Measurements from ENCODE around the gene SHOC2. TPM values are rescaled to one million over a fixed set of nuclear protein-coding genes. Genes with fewer than 3 reads are reported as not detected.
A peak's percentile ranks its signal among the peaks of the same experiment; 100 is the strongest.
"Not testable (repeated sequence)": the region's sequence is repeated elsewhere in the genome, so short reads cannot be mapped to it uniquely, and the experiment has no call there.

SHOC2 gene
- total RNA-seq, 1 donor from 2014 or later: 40.4 TPM

DNA sequence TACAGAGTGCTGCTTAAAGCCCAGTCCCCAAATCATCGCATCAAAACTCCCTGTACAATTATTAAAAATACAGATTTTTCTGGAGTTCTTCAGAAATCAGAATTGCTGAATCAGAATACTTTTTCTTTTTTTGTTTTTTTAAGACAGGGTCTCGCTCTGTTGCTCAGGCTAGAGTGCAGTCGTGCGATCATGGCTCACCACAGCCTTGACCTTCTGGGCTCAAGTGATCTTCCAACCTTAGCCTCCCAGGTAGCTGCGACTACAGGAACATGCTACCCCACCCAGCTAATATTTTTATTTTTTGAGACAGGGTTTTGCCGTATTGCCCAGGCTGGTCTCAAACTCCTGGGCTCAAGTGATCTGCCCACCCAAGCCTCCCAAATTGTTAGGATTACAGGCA is 4.4 kb upstream of the SHOC2 start:
- H3K4me3 Mint-ChIP-seq: no peak overlapping the region

DNA sequence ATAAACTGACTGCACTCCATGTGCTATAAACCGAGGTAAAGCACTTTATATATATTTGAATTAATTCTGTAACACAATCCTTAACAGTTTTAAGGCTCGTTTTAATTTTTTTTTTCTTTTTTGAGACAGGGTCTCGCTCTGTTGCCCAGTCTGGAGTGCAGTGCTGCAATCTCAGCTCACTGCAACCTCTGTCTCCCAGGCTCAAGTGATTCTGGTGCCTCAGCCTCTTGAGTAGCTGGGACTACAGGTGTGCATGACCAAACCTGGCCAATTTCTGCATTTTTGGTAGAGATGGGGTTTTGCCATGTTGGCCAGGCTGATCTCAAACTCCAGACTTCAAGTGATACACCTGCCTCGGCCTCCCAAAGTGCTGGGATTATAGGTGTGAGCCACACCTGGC is 3.8 kb upstream of the SHOC2 start:
- H3K36me3 Mint-ChIP-seq; H3K27ac Mint-ChIP-seq; H3K4me3 Mint-ChIP-seq; H3K9me3 Mint-ChIP-seq; DNase-seq (ENCODE audit: low spot score in 2 of 2, unreplicated experiment in 2 of 2); H3K27me3 Mint-ChIP-seq (ENCODE audit: low read depth): not testable (repeated sequence)
- H3K4me1 Mint-ChIP-seq: peaks cover 23% of the 10 kb centered on the region

More for the DNA sequence above, 4.4 kb upstream of the SHOC2 start:
- Mint-ChIP-seq H3K27ac (no peak overlapping the region), H3K27me3 (ENCODE audit: low read depth) (no peaks in the 10 kb centered on the region), H3K36me3 (peaks cover 1% of the 10 kb centered on the region), H3K9me3 (no peaks in the 10 kb centered on the region), H3K4me1 (peaks cover 23% of the 10 kb centered on the region)
- no peak for DNase-seq (ENCODE audit: low spot score in 2 of 2, unreplicated experiment in 2 of 2)
- TF ChIP-seq, protein P1, sequence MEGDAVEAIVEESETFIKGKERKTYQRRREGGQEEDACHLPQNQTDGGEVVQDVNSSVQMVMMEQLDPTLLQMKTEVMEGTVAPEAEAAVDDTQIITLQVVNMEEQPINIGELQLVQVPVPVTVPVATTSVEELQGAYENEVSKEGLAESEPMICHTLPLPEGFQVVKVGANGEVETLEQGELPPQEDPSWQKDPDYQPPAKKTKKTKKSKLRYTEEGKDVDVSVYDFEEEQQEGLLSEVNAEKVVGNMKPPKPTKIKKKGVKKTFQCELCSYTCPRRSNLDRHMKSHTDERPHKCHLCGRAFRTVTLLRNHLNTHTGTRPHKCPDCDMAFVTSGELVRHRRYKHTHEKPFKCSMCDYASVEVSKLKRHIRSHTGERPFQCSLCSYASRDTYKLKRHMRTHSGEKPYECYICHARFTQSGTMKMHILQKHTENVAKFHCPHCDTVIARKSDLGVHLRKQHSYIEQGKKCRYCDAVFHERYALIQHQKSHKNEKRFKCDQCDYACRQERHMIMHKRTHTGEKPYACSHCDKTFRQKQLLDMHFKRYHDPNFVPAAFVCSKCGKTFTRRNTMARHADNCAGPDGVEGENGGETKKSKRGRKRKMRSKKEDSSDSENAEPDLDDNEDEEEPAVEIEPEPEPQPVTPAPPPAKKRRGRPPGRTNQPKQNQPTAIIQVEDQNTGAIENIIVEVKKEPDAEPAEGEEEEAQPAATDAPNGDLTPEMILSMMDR (IDR thresholded peaks at IDR 0.05; ENCODE audit: unreplicated experiment): no peak

DNA sequence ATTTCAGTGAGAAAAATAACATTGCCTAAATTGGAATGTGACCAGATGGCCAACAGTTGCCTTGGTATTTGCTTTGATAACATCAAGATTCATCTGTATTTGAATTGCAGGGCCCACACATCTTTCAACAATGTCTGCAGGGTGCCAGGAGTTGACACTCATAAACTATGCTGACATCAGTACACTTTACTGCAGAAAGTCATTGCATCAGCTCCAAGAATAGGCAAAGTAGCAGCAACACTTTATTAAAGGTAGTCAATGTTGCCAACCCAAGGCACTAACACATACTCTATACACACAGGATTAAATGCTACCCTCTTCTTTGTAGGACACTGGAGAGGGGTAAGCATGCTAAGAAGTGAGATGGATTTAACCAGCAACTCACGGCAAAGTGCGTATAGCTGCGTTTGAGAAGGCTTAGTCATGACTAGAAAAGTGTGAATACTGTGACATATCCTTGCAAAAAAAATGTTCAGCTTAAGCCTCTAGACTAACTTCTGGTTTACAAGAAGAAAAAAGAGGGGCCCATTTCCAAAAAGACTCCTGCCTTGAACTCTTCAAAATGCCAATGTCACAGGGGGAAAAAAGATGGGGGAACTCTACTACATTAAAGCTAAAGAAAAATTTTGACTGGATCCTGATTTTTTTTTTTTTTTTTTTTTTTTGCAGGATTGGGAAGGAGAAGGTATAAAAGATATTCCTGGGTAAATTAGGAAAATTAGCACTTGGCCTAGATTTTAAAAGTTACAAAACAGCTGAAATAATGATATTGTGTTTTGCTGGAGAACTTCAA is 2.7 kb upstream of the SHOC2 start:
- H3K4me3 Mint-ChIP-seq: no peak overlapping the region
- DNase-seq (ENCODE audit: low spot score in 2 of 2, unreplicated experiment in 2 of 2): no peak
- no peaks in the 10 kb centered on the region for H3K36me3 Mint-ChIP-seq
- peak overlapping the region; percentile 50 for H3K27ac Mint-ChIP-seq
- no peaks in the 10 kb centered on the region for H3K9me3 Mint-ChIP-seq
- H3K27me3 Mint-ChIP-seq (ENCODE audit: low read depth): no peaks in the 10 kb centered on the region
- H3K4me1 Mint-ChIP-seq: peaks cover 29% of the 10 kb centered on the region
- TF ChIP-seq, protein P1 (IDR thresholded peaks at IDR 0.05; ENCODE audit: unreplicated experiment): no peak

DNA sequence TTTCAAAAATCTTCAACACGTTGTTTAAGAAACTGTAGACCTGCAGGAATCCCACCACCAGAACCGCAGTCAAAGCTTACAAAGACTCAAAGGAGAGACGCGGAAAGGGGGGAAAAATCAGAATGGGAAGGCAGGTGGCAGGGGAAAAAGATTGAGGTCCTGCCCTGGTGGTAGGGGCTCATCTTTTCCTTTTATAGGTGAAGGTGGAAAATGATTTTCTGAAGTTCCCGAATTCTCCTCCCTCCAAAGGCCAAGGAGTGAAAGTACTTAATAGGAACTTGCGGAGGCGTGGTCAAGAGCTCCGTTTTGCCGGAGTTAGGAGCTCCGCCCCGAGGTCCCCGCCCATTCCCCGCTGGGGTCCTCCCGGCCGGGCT is 1.1 kb upstream of the SHOC2 start:
- H3K27me3 Mint-ChIP-seq (ENCODE audit: low read depth): no peaks in the 10 kb centered on the region
- peak overlapping the region; percentile 99 for H3K4me3 Mint-ChIP-seq
- H3K36me3 Mint-ChIP-seq: no peaks in the 10 kb centered on the region
- no peaks in the 10 kb centered on the region for H3K9me3 Mint-ChIP-seq
- DNase-seq (ENCODE audit: low spot score in 2 of 2, unreplicated experiment in 2 of 2): peak; percentile 82 to 92
- H3K4me1 Mint-ChIP-seq: peaks cover 34% of the 10 kb centered on the region
- H3K27ac Mint-ChIP-seq: peak overlapping the region; percentile 100
- TF ChIP-seq, protein P1 (IDR thresholded peaks at IDR 0.05; ENCODE audit: unreplicated experiment): no peak

DNA sequence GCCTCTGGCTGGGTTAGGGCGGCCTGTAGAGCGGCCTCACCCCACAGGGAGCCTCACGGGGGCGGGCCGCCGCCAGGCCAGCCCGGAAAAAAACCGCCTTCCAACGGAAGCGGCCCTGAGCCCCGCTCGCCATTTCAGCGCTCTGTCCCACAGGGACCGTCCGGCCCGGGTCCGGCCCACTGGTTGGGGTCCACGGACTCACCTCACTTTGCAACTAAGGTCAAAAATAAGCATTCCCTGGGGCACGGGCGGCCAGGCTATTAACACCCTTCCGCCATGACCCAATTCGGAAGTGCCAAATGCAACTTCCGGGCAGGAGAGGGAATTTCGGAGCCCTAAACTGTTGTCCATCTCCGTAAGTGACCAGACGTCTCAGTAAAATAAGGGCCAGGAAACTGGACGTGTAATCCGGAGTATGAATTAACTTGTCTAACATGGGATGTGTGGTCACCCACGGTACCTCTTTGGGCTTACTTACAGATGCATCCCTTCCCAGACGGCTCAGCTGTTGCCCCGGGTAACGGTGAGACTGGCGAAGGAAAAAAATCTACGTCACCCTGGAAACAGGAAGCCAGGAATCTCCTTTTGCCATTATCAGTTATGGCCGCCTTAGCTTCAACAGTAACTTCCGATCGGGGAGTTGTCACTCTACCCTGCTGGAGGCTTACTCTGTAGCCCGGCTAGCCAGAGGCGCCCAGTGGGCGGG is 608 bp upstream of the SHOC2 start, which contains the start of gene BBIP1:
TSS of gene BBIP1 (minus strand) at position 538 of the 706 bp plus-strand sequence. CDS start 1,023 bp downstream, outside the sequence.
- TF ChIP-seq, protein P1 (IDR thresholded peaks at IDR 0.05; ENCODE audit: unreplicated experiment): no peak
- DNase-seq (ENCODE audit: low spot score in 2 of 2, unreplicated experiment in 2 of 2): peak in 1 of 2 experiments; percentile 95
- Mint-ChIP-seq H3K36me3 (no peaks in the 10 kb centered on the region), H3K4me3 (peak within 1 kb of the TSS; percentile 99), H3K27ac (peak within 1 kb of the TSS; percentile 100), H3K9me3 (no peaks in the 10 kb centered on the region), H3K27me3 (ENCODE audit: low read depth) (no peaks in the 10 kb centered on the region), H3K4me1 (peaks cover 37% of the 10 kb centered on the region)
